ENCODE measurements around the gene TAF1D.
A peak's percentile ranks its signal among the peaks of the same experiment; 100 is the strongest.

TAF1D gene

GRCh38 chr11:93744669-93745004 lies 3.3 kb upstream of the TAF1D start:
- FAIRE-seq = no peak
- TF ChIP-seq POLR2AphosphoS5 (IDR thresholded peaks at IDR 0.05; ENCODE audit: low read depth, low read length) (no peak), POLR2A (IDR thresholded peaks at IDR 0.05; ENCODE audit: low read depth, low read length) (no peak)
- no peak for DNase-seq (ENCODE audit: insufficient read length)

- no peak for TF ChIP-seq POLR2AphosphoS5 (IDR thresholded peaks at IDR 0.05; ENCODE audit: low read depth, low read length)
- no peak for TF ChIP-seq TAF1 (IDR thresholded peaks at IDR 0.05; ENCODE audit: borderline replicate concordance, low read depth, low read length)
- no peak for TF ChIP-seq POLR2A (IDR thresholded peaks at IDR 0.05; ENCODE audit: low read depth, low read length)
- FAIRE-seq (no peak), DNase-seq (ENCODE audit: insufficient read length) (no peak)
Observed at GRCh38 chr11:93743291-93743690, 2.0 kb upstream of the TAF1D start.

- DNase-seq (ENCODE audit: insufficient read length) (peak; percentile 29), FAIRE-seq (no peak)
- TF ChIP-seq POLR2AphosphoS5 (IDR thresholded peaks at IDR 0.05; ENCODE audit: low read depth, low read length) (no peak), TAF1 (IDR thresholded peaks at IDR 0.05; ENCODE audit: borderline replicate concordance, low read depth, low read length) (no peak), POLR2A (IDR thresholded peaks at IDR 0.05; ENCODE audit: low read depth, low read length) (no peak)
Observed at GRCh38 chr11:93741882-93742226, 559 bp upstream of the TAF1D start.

- DNase-seq (ENCODE audit: insufficient read length) (peak; percentile 25), FAIRE-seq (no peak)
- TF ChIP-seq POLR2AphosphoS5 (IDR thresholded peaks at IDR 0.05; ENCODE audit: low read depth, low read length) (no peak), TAF1 (IDR thresholded peaks at IDR 0.05; ENCODE audit: borderline replicate concordance, low read depth, low read length) (peak; percentile 54; the same call in 1 of the 2 replicates)
Observed at GRCh38 chr11:93740730-93741093, 583 bp downstream of the TAF1D start.

- DNase-seq (ENCODE audit: insufficient read length) (no peak), FAIRE-seq (peak; percentile 9)
- TF ChIP-seq TAF1 (IDR thresholded peaks at IDR 0.05; ENCODE audit: borderline replicate concordance, low read depth, low read length) (no peak), POLR2A (IDR thresholded peaks at IDR 0.05; ENCODE audit: low read depth, low read length) (peak; percentile 46; the same call in 1 of the 2 replicates)
Observed at GRCh38 chr11:93740031-93740729, 1.1 kb downstream of the TAF1D start.

GRCh38 chr11:93738647-93739081 lies 2.6 kb downstream of the TAF1D start:
- FAIRE-seq (peak; percentile 27), DNase-seq (ENCODE audit: insufficient read length) (no peak)
- TF ChIP-seq POLR2A (IDR thresholded peaks at IDR 0.05; ENCODE audit: low read depth, low read length) (no peak), POLR2AphosphoS5 (IDR thresholded peaks at IDR 0.05; ENCODE audit: low read depth, low read length) (peak; percentile 18; the same call in 1 of the 2 replicates), TAF1 (IDR thresholded peaks at IDR 0.05; ENCODE audit: borderline replicate concordance, low read depth, low read length) (no peak)

GRCh38 chr11:93737904-93738612 lies 3.2 kb downstream of the TAF1D start:
- FAIRE-seq = no peak
- no peak for DNase-seq (ENCODE audit: insufficient read length)
- TF ChIP-seq TAF1 (IDR thresholded peaks at IDR 0.05; ENCODE audit: borderline replicate concordance, low read depth, low read length) (no peak), POLR2A (IDR thresholded peaks at IDR 0.05; ENCODE audit: low read depth, low read length) (no peak), POLR2AphosphoS5 (IDR thresholded peaks at IDR 0.05; ENCODE audit: low read depth, low read length) (no peak)

GRCh38 chr11:93736129-93736528 lies 5.2 kb downstream of the TAF1D start:
- DNase-seq (ENCODE audit: insufficient read length) (no peak), FAIRE-seq (no peak)
- TF ChIP-seq POLR2AphosphoS5 (IDR thresholded peaks at IDR 0.05; ENCODE audit: low read depth, low read length) (no peak), TAF1 (IDR thresholded peaks at IDR 0.05; ENCODE audit: borderline replicate concordance, low read depth, low read length) (no peak), POLR2A (IDR thresholded peaks at IDR 0.05; ENCODE audit: low read depth, low read length) (no peak)

- FAIRE-seq (no peak), DNase-seq (ENCODE audit: insufficient read length) (no peak)
- TF ChIP-seq TAF1 (IDR thresholded peaks at IDR 0.05; ENCODE audit: borderline replicate concordance, low read depth, low read length) = no peak
- no peak for TF ChIP-seq POLR2A (IDR thresholded peaks at IDR 0.05; ENCODE audit: low read depth, low read length)
- TF ChIP-seq POLR2AphosphoS5 (IDR thresholded peaks at IDR 0.05; ENCODE audit: low read depth, low read length) = no peak
Observed at GRCh38 chr11:93735627-93736026, 5.7 kb downstream of the TAF1D start.

GRCh38 chr11:93734427-93735222 lies 6.7 kb downstream of the TAF1D start:
- DNase-seq (ENCODE audit: insufficient read length) = no peak
- no peak; the same call in none of the 2 replicates for TF ChIP-seq POLR2A (IDR thresholded peaks at IDR 0.05; ENCODE audit: low read depth, low read length)
- TF ChIP-seq POLR2AphosphoS5 (IDR thresholded peaks at IDR 0.05; ENCODE audit: low read depth, low read length) = peak; percentile 76
- FAIRE-seq = no peak

- DNase-seq (ENCODE audit: insufficient read length) = no peak
- FAIRE-seq = no peak
- TF ChIP-seq POLR2A (IDR thresholded peaks at IDR 0.05; ENCODE audit: low read depth, low read length) = no peak
- TF ChIP-seq POLR2AphosphoS5 (IDR thresholded peaks at IDR 0.05; ENCODE audit: low read depth, low read length) = no peak
- no peak for TF ChIP-seq TAF1 (IDR thresholded peaks at IDR 0.05; ENCODE audit: borderline replicate concordance, low read depth, low read length)
Observed at GRCh38 chr11:93733474-93733873, 7.8 kb downstream of the TAF1D start.

Data from GM12892 (cell line).